Activated CD4-positive, alpha-beta T cell treated with anti-CD3 and anti-CD28 coated beads, Interleukin-2, amount 10 ng/mL, durations not matched to agents 24 days and 14 days (primary cell): ENCODE results near the gene DBN1. TPM values are rescaled to one million over a fixed set of nuclear protein-coding genes. Genes with fewer than 3 reads are reported as not detected.

Experiments used
- DNase-seq: peaks from one replicate; pipeline ENCODE4 v3.0.0; 2022
- H3K27ac Mint-ChIP-seq: one replicate; pipeline ENCODE4 v1.8.0; 2022; ENCODE audit warnings: mild to moderate bottlenecking, mixed read lengths
- H3K27me3 Mint-ChIP-seq: one replicate; pipeline ENCODE4 v1.8.0; 2022; ENCODE audit warnings: mixed read lengths
- H3K36me3 Mint-ChIP-seq: one replicate; pipeline ENCODE4 v1.8.0; 2022; ENCODE audit warnings: low read depth, mild to moderate bottlenecking, mixed read lengths
- H3K4me1 Mint-ChIP-seq: one replicate; pipeline ENCODE4 v1.8.0; 2021; ENCODE audit warnings: mixed read lengths
- H3K4me3 Mint-ChIP-seq: one replicate; pipeline ENCODE4 v1.8.0; 2022; ENCODE audit warnings: mild to moderate bottlenecking, moderate library complexity, mixed read lengths
- H3K9me3 Mint-ChIP-seq: one replicate; pipeline ENCODE4 v1.8.0; 2021; ENCODE audit warnings: mixed read lengths
- intact Hi-C: fragments of 100-400 bp; cut with micrococcal nuclease; formaldehyde crosslinking; loops from one replicate; pipeline ENCODE4 v1.15.1; 2023
- total RNA-seq: library from RNA; stranded (reverse); gene quantifications from 2 replicates; pipeline ENCODE4 v1.2.3, GENCODE V29; 2022

Gene DBN1
- total RNA-seq, 1 donor from 2014 or later, result 23.5 TPM

- no peak for DNase-seq
- Mint-ChIP-seq H3K4me3 (no peak overlapping the region), H3K27ac (no peak overlapping the region), H3K27me3 (no peaks in the 10 kb centered on the region), H3K4me1 (peaks cover 7% of the 10 kb centered on the region), H3K36me3 (peaks cover 36% of the 10 kb centered on the region), H3K9me3 (no peaks in the 10 kb centered on the region)
- intact Hi-C loops, result no loop called here
Measured at GRCh38 chr5:177509991-177510566, 36.6 kb upstream of the DBN1 start.

- peaks cover 34% of the 10 kb centered on the region for H3K36me3 Mint-ChIP-seq
- intact Hi-C loops, result no loop called here
- peaks cover 6% of the 10 kb centered on the region for H3K4me1 Mint-ChIP-seq
- no peak for DNase-seq
- no peaks in the 10 kb centered on the region for H3K9me3 Mint-ChIP-seq
- H3K4me3 Mint-ChIP-seq, result no peak within 1 kb of the TSS
- no peaks in the 10 kb centered on the region for H3K27me3 Mint-ChIP-seq
- H3K27ac Mint-ChIP-seq, result no peak within 1 kb of the TSS
Measured at GRCh38 chr5:177509381-177509951, 36.0 kb upstream of the DBN1 start, which contains the start of gene DOK3. TSS of gene DOK3 (minus strand) at chr5:177509826. CDS start at chr5:177509540, 286 bp downstream.

GRCh38 chr5:177508837-177509236 lies 35.4 kb upstream of the DBN1 start:
- Mint-ChIP-seq H3K27ac (no peak overlapping the region), H3K9me3 (no peaks in the 10 kb centered on the region), H3K36me3 (peaks cover 28% of the 10 kb centered on the region), H3K4me3 (no peak overlapping the region), H3K4me1 (peaks cover 5% of the 10 kb centered on the region), H3K27me3 (no peaks in the 10 kb centered on the region)
- intact Hi-C loops, result no loop called here
- no peak for DNase-seq

GRCh38 chr5:177508221-177508611 lies 34.8 kb upstream of the DBN1 start:
- DNase-seq, result no peak
- H3K27ac Mint-ChIP-seq, result no peak overlapping the region
- intact Hi-C loops, result no loop called here
- H3K36me3 Mint-ChIP-seq, result peaks cover 22% of the 10 kb centered on the region
- H3K4me1 Mint-ChIP-seq, result peaks cover 3% of the 10 kb centered on the region
- no peaks in the 10 kb centered on the region for H3K27me3 Mint-ChIP-seq
- no peak overlapping the region for H3K4me3 Mint-ChIP-seq
- no peaks in the 10 kb centered on the region for H3K9me3 Mint-ChIP-seq

- H3K4me3 Mint-ChIP-seq, result no peak overlapping the region
- no peak overlapping the region for H3K27ac Mint-ChIP-seq
- no peak for DNase-seq
- peaks cover 17% of the 10 kb centered on the region for H3K36me3 Mint-ChIP-seq
- H3K27me3 Mint-ChIP-seq, result no peaks in the 10 kb centered on the region
- intact Hi-C loops, result no loop called here
- H3K9me3 Mint-ChIP-seq, result no peaks in the 10 kb centered on the region
- H3K4me1 Mint-ChIP-seq, result peaks cover 3% of the 10 kb centered on the region
Measured at GRCh38 chr5:177507596-177508220, 34.3 kb upstream of the DBN1 start.

GRCh38 chr5:177507165-177507564 lies 33.7 kb upstream of the DBN1 start:
- no peaks in the 10 kb centered on the region for H3K9me3 Mint-ChIP-seq
- no peak overlapping the region for H3K4me3 Mint-ChIP-seq
- no peak overlapping the region for H3K27ac Mint-ChIP-seq
- peaks cover 14% of the 10 kb centered on the region for H3K36me3 Mint-ChIP-seq
- no peaks in the 10 kb centered on the region for H3K27me3 Mint-ChIP-seq
- DNase-seq, result no peak
- peaks cover 4% of the 10 kb centered on the region for H3K4me1 Mint-ChIP-seq
- intact Hi-C loops, result no loop called here

- Mint-ChIP-seq H3K27me3 (peaks cover 3% of the 10 kb centered on the region), H3K4me3 (no peak overlapping the region), H3K4me1 (peaks cover 9% of the 10 kb centered on the region), H3K36me3 (peaks cover 3% of the 10 kb centered on the region), H3K9me3 (no peaks in the 10 kb centered on the region), H3K27ac (no peak overlapping the region)
- no peak for DNase-seq
- intact Hi-C loops, result no loop called here
Measured at GRCh38 chr5:177505075-177505474, 31.6 kb upstream of the DBN1 start.

- peaks cover 9% of the 10 kb centered on the region for H3K4me1 Mint-ChIP-seq
- no peak overlapping the region for H3K27ac Mint-ChIP-seq
- H3K27me3 Mint-ChIP-seq, result peaks cover 8% of the 10 kb centered on the region
- no peak overlapping the region for H3K4me3 Mint-ChIP-seq
- DNase-seq, result no peak
- H3K9me3 Mint-ChIP-seq, result no peaks in the 10 kb centered on the region
- H3K36me3 Mint-ChIP-seq, result no peaks in the 10 kb centered on the region
- intact Hi-C loops, result no loop called here
Measured at GRCh38 chr5:177504086-177505056, 30.9 kb upstream of the DBN1 start.

- Mint-ChIP-seq H3K36me3 (no peaks in the 10 kb centered on the region), H3K27me3 (peaks cover 14% of the 10 kb centered on the region), H3K4me3 (no peak overlapping the region), H3K9me3 (no peaks in the 10 kb centered on the region), H3K4me1 (peaks cover 10% of the 10 kb centered on the region), H3K27ac (no peak overlapping the region)
- no peak for DNase-seq
- intact Hi-C loops, result no loop called here
Measured at GRCh38 chr5:177503351-177504085, 30.1 kb upstream of the DBN1 start.

GRCh38 chr5:177502886-177503285 lies 29.5 kb upstream of the DBN1 start:
- peaks cover 15% of the 10 kb centered on the region for H3K4me1 Mint-ChIP-seq
- H3K4me3 Mint-ChIP-seq, result no peak overlapping the region
- no peaks in the 10 kb centered on the region for H3K36me3 Mint-ChIP-seq
- H3K27me3 Mint-ChIP-seq, result peaks cover 18% of the 10 kb centered on the region
- intact Hi-C loops, result no loop called here
- H3K9me3 Mint-ChIP-seq, result no peaks in the 10 kb centered on the region
- DNase-seq, result no peak
- H3K27ac Mint-ChIP-seq, result no peak overlapping the region

- peaks cover 21% of the 10 kb centered on the region for H3K27me3 Mint-ChIP-seq
- no peak for DNase-seq
- H3K27ac Mint-ChIP-seq, result no peak overlapping the region
- H3K4me1 Mint-ChIP-seq, result peaks cover 17% of the 10 kb centered on the region
- intact Hi-C loops, result loop anchor here (1.0 to 2.0 kb wide), 3 partner anchors 112 to 191 kb away; partner anchors contain the start of gene MXD3
- H3K9me3 Mint-ChIP-seq, result no peaks in the 10 kb centered on the region
- H3K4me3 Mint-ChIP-seq, result no peak overlapping the region
- H3K36me3 Mint-ChIP-seq, result no peaks in the 10 kb centered on the region
Measured at GRCh38 chr5:177501874-177502678, 28.6 kb upstream of the DBN1 start.

GRCh38 chr5:177500685-177501522 lies 27.5 kb upstream of the DBN1 start:
- Mint-ChIP-seq H3K4me3 (no peak overlapping the region), H3K4me1 (peaks cover 21% of the 10 kb centered on the region), H3K27ac (no peak overlapping the region), H3K36me3 (no peaks in the 10 kb centered on the region), H3K9me3 (no peaks in the 10 kb centered on the region), H3K27me3 (peaks cover 21% of the 10 kb centered on the region)
- intact Hi-C loops, result loop anchor here (1.0 to 2.0 kb wide), 3 partner anchors 111 to 190 kb away; partner anchors contain the start of gene MXD3
- peak; percentile 95 for DNase-seq
